SIG-M5 treated with dmso at 0.1 percent for 504 hours (cell line): ENCODE results near the gene MORC1.
A peak's percentile ranks its signal among the peaks of the same experiment; 100 is the strongest.
"Not testable (repeated sequence)": the region's sequence is repeated elsewhere in the genome, so short reads cannot be mapped to it uniquely, and the experiment has no call there.

Experiments
- DNase-seq: peaks from one replicate; lab custom pipeline; 2025; ENCODE audit not compliant: unreplicated experiment; lab: John Stamatoyannopoulos, UW

The MORC1 gene, protein sequence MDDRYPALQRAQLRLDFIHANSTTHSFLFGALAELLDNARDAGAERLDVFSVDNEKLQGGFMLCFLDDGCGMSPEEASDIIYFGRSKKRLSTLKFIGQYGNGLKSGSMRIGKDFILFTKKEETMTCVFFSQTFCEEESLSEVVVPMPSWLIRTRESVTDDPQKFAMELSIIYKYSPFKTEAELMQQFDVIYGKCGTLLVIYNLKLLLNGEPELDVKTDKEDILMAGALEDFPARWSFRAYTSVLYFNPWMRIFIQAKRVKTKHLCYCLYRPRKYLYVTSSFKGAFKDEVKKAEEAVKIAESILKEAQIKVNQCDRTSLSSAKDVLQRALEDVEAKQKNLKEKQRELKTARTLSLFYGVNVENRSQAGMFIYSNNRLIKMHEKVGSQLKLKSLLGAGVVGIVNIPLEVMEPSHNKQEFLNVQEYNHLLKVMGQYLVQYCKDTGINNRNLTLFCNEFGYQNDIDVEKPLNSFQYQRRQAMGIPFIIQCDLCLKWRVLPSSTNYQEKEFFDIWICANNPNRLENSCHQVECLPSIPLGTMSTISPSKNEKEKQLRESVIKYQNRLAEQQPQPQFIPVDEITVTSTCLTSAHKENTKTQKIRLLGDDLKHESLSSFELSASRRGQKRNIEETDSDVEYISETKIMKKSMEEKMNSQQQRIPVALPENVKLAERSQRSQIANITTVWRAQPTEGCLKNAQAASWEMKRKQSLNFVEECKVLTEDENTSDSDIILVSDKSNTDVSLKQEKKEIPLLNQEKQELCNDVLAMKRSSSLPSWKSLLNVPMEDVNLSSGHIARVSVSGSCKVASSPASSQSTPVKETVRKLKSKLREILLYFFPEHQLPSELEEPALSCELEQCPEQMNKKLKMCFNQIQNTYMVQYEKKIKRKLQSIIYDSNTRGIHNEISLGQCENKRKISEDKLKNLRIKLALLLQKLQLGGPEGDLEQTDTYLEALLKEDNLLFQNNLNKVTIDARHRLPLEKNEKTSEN

DNA sequence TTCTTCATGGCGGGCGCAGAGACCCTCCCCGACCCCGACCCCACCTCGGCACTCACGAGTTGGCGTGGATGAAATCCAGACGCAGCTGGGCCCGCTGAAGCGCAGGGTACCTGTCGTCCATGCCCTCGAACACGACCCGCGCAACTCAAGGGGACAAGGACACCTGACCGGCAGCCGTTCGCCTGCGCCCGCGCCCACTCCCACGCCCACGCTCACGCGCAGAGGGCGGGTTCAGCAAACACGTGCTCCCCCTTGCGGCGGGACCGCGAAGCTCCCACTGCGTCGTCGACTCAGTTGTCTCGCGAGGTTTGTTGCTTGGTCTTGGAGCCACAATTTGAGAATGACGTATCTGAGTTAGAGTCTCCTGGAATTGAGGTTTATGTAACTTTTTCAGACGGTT lies at the start of gene MORC1:
Gene MORC1 (minus strand): TSS at position 196 of the 400 bp plus-strand sequence. CDS start 75 bp downstream, at position 121.
- no peak for DNase-seq

DNA sequence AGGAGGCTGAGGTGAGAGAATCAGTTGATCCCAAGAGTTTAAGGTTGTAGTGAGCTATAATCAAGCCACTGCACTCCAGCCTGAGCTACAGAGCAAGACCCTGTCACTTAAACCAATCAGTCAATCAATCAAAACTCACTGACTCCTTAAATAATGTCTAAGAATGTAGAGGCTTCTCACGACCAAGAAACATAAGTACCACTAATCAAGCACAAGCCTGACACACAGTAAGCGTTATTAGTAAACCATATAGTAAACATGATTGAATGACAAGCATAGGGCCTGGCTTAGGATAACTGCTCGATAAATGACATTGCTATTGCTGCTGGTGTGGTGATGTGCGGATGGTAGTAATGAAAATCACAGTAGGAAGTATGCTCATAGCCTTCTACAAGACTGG lies 48.0 kb upstream of the MORC1 start:
- DNase-seq: no peak

DNA sequence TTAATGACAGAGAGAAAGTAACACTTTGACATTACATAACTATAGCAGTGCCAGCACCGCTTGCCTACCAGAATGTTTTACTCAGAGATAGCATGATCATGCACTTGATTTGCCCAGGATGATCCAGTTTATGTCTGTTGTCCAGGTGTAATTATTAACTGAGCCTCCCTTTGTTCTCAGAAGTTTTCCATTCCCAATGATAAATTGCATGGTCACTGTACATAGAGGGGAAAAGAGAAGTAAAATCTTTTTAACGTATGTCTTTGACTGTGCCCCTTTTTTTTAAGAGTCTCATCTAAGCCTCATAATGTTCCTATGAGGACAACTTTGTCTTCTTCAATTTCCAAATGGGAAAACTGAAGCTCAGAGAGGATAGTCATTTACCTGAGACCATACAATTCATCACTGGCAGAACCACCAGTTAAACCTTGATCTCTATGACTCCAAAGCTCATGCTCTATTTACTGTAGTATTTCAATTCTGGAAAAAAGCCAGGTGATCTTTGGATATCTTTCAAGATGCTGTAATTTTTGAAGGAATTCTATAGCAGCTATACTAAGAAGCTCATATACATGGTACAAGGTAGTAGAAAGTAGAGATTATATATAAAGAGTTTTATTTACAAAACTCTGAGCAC lies 43.7 kb upstream of the MORC1 start:
- no peak for DNase-seq

DNA sequence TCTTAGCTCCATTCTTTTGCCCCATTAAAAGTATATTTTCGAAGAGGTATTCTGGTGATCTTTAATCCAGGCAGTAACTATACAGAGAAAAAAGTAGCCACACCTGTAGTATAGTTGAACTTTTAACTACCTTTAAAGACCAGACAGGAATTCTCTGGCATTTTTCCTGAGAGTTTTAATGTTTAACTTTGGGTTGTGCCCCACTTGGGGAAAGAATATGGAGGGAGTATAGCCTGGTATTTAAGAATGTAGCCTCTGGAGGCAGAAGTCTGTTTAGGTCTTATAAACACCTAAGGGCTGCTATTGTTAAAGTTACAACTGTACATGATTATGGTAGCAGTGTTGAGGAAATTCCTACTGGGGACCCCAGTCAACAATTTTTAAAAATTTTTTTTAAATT lies 37.9 kb upstream of the MORC1 start:
- DNase-seq: no peak

DNA sequence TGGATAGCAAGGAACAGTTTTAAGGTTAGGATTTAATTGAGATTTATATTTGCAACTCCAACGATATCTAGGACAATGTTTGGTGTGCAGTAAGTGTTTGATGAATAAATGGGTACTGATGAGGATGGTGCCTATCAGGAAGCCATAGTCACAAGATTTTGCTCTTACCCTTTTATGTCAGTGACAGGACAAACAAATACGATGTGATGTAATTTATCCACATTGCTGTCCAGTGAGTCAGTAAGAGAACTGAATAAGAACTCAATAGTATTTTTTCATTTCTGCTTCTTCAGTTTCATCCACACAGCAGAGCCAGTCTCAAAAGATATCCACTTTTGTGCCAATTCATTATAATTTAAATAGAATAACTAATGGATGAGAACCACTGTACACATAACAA lies 37.0 kb upstream of the MORC1 start:
- no peak for DNase-seq

DNA sequence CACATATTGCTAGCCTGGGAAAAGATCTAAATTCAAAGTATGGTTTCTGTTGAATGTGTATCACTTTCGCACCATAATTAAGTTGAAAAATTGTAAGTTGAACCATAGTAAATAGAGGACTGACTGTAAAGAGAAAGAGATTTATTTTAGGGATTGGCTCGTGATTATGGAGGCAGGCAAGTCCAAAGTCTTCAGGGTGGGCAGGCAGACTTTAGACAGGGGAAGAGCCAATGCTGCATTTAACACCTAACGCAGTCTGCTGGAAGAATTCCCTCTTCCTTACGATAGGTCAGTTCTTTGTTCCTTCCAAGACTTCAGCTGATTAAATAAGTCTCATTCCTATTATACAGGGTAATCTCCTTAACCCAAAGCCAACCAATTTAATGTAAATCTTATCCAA lies 34.4 kb upstream of the MORC1 start:
- no peak for DNase-seq

DNA sequence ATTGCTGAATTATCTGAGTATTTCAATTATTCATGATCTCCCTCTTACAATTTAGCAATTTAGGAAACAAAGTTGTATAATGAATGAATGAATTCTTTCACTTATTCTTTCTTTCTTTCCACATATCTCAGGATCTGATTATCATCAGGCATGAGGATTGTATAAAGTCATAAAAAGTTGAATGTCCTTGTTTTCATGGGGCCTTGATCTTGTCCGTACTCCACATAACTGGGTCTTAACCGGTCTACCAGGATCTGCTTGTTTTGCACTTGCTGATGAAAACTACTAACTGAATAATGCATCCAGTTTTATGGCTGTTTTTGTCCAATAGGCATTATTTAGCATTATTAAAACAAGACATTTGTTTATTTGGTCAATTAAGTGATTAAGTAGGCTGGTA lies 31.1 kb upstream of the MORC1 start:
- DNase-seq: no peak

DNA sequence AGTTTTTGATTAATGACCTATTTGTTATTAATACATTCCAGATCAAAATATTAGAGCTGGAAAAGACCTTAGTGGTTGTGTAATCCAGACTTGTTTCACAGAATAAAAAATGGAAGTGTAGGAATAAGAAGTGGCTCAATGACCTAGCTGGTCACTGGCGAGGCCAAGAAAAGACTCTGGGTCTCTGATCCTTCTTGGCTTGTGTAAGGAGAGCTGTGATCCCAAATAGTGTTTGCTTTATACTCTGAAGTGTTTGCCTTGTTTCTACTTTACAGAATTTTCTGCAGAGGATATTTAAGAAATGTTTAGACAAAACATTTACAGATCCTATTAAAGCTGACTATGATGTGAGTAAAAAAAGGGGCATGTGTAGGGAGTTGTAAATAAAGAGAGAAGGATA lies 25.7 kb upstream of the MORC1 start:
- DNase-seq: no peak

DNA sequence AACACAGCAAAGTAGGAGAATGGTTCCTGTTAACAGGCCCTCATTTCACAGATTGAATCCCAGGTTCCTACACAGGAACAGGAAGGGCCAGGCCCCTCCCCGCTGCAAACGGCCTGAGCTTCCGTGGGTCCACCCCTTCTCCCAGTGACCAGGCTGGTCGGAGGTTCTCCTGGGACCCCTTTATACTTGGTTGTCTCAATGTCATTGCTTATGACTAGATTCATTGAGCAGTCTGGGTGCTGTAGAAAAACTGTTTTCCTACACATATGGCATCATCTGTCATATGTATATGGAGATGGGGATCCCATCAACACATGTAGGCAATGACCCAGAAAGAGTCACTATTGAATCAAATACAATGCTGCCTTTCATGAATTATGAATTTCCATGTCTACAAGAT lies 22.4 kb upstream of the MORC1 start:
- DNase-seq: no peak

DNA sequence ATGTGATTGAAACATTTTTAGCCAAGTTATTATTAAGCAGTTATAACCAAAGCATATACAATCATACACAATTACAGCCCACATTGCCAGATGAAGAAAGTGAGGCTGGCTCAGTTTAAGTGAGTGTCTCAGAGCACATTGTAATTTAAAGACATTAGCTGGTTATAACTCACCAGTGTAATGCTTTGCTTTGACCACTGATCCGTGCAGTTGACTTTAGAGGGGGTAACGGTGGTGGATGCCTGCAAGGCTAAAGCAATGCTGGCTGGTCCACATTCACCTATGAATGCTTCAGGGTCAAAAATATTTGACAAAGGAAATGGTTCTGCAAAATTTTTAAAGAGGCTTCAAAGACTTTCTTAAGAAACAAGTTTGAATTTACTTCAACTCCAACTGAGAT lies 19.8 kb upstream of the MORC1 start:
- DNase-seq: no peak

DNA sequence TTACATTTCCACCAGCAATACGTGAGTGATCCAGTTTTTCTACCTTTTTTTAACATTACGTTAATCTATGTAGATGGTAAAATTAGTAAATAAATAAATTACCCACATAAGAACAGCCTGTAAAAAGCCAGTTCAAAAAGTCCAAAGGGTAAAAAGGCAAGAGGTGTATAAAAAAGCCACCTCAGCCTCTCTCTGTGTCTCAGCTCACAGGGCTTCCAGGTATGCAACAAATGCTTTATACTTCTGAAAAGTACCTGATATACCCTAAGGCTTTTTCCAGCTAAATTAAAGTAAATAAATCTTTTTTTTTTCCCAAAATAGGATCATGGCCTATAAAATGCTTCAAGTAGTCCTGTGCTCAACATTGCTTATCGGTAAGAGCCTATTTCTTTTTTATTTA lies 18.6 kb upstream of the MORC1 start, which contains the start of gene C3orf85:
Gene C3orf85 (plus strand): TSS at position 197 of the 400 bp plus-strand sequence. CDS start 129 bp downstream, at position 326.
- DNase-seq: no peak

DNA sequence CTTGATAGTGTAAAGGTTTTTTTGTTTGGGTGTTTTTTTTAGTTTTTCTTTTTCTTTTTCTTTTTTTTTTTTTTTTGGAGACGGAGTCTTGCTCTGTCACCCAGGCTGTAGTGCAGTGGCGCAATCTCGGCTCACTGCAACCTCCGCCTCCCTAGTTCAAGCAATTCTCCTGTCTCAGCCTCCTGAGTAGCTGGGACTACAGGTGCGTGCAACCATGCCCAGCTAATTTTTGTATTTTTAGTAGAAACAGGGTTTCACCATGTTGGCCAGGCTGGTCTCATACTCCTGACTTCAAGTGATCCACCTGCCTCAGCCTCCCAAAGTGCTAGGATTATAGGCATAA lies 15.5 kb upstream of the MORC1 start:
- DNase-seq: not testable (repeated sequence)

DNA sequence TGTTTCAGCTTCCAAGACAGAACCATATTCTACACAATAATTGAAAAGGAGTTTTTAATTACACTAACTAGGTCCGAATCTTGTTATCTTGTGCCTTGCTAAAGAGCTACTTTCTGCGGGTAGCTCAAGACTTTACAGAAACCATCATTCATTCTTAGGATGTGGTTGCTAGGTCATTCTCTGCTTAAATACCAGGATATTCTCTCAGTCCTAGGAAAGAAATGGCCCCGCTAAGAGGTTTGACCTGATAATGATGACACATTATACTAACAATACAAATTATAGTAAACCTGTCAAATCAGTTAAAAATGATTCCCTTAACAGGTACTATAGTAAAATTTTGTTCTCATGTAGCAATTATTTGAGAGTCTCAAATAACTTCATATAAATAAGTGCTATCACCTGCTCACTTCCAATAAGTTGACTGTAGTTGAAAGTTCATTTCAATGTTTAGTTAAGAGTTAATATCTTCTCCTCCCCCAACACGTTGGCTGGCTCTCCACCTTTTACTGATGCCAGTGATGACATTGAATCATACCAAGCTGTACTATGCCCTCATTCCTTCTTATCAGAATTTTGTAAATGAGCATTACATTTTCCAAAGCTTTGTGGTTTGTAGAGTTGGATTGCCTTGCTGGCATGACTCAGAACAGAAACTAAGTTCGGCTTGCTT lies 15.0 kb upstream of the MORC1 start:
- no peak for DNase-seq

DNA sequence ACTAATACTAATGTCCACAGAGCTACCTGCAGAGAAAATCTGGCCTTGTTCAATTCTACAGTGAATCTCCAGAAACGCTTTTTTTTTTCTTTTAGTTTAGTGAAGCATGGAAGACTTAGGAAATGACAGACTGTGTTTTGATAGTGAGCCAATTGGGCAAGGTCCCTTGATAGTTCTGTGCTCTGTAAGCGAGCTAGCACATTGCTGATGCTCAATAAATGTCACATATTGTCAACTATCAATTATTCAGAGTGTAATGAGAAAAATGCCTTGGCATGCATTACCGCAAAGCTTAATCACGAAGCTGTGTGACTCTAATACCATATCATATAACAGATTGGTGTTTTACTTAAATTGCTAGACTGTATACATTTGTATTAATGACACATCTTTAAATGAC lies 13.3 kb upstream of the MORC1 start:
- DNase-seq: no peak

DNA sequence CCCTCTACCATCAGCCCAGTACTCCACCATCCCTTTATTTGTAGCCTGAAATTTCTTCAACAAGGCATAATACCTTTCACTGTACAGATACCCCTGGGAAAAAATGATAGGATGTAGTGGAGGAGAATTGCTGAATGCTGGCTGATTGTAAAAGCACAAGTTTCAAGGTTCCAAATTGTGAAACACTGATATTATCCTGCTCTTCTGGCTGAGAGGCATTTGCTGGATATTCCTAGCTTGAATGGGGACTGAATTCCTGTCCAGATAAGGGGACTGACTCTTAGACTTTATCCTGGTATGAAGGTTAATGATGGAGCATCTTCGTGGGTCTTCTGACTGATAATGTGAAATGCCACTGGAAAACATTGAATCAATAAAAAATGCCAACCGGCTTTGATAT lies 9.6 kb upstream of the MORC1 start:
- DNase-seq: no peak

DNA sequence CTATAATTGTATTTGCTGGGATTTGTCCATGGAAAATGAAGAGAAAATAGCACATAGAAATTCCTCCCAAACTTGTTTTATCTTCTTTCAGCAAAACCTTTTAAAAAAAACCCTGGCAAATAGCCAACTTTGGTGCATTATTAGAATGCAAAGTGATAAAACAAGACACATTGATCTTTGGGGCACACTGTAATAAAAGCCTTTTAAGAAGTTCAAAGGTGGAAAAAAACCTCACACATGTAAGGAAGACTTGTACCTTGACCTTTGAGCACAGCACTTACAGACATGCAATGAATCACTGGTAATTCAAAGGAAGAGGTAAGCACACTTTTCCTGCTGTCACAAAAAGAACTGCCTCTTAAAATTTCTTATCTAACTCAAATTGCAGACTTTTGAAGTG lies 8.0 kb upstream of the MORC1 start:
- DNase-seq: no peak

DNA sequence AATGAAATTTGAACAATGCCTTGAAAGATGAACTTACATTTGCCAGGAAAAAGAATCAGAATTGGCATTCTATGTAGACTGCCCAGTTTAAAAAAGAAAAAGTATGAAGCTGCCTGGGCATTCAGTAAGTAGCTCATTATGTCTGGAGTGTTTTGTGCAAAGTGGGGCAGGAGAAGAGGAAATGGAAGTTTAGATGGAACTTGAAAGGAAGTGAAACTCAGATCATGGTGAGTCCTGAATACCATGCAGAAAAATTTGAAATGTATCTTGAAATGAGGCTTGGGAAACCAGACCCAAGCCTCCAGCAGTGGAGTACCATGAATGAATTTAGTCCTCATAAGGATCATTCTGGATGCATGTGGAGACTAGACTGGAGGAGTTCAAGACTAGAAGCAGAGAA lies 4.8 kb upstream of the MORC1 start:
- DNase-seq: peak; percentile 23

DNA sequence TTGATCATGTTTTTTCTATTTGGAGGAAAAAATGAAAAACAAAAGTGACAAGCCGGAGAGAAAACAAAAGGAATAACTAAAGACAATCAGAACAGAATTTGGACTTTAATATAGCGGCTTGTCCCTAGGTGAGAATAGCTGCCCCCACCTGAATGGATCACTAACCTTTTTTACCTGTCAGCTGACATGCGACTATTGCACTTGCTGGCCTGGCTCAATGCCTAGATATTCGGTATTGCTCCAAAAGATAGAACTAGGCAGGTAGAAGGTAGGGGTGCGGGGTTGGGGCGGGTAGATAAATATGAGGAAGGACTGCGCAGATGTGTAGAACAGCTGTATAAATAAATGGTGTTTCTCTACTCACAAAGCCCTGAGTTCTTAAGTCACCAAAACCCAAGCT lies 650 bp upstream of the MORC1 start:
- no peak for DNase-seq

DNA sequence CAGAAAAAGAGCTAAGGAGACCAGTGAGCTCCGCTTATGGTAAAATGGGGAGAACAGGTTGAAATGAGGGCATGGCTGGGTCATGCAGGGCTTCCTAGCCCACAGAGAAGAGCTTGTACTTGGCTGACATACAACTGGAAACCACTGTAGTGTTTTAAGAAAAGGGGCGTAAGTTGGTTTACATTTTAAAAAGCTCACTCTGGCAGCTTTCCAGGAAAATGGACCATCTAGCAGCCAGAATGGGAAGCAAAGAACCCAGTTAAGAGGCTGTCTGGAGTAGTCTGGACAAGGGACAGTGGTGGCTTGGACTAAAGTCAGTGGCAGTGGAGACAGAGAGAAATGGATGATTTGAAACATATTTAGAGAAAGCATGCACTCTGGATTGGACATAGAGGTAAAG lies 1.9 kb downstream of the MORC1 start:
- DNase-seq: no peak

DNA sequence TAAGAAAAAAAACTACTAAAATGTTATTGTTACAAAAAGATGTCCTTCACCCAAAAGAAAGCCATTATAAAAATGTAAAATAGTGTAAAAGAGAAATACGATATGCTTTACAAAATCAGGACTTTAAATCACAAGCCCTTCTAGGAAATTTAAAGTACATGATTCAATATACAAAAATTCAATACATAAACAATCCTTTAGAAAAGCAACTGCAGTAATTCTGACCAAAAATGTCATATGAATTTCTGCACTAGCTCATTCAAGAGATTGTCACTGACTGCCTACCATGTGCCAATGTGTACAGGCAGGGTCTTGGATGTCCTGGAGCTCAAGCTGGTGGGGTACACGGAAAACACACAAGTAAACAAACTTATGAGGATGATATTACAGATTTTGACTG lies 2.5 kb downstream of the MORC1 start:
- no peak for DNase-seq

DNA sequence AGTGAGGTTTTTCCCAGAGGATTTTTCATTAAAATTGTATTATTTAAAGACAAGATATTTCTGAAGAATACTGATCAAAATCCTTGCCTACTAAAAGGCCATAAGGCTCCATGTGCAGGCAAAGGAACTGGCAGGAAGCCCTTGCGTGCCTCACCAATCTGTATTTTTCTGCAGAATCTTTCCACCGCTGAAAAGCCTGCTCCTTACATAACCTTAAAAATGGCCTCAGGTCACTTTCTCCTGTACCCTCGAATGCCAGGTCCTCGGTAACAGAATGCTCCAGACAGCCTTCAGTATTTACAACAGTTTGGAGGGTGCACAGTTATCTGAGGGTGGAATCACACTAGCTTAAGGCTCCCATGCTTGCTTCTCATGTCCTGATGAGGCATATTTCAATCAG lies 3.2 kb downstream of the MORC1 start:
- no peak for DNase-seq
